Measurements from ENCODE around the gene LRRC57. TPM values are rescaled to one million over a fixed set of nuclear protein-coding genes. Genes with fewer than 3 reads are reported as not detected.

The LRRC57 gene
- total and polyA plus RNA-seq, 4 donors, result 2.7 to 14.1 (median 5.3) TPM

- Histone ChIP-seq H3K9ac (ENCODE audit: low read depth in 1 of 2, low read length in 2 of 2) (no peak overlapping the region), H3K27ac (ENCODE audit: low read depth in 1 of 2, low read length in 2 of 2) (peak overlapping the region; percentile 52 to 57), H3K27me3 (ENCODE audit: control insufficient read depth in 4 of 4, insufficient read depth in 4 of 4, low read length in 3 of 4) (no peaks in the 10 kb centered on the region), H3K4me1 (ENCODE audit: control insufficient read depth in 4 of 4, insufficient read depth in 4 of 4, low read length in 3 of 4) (peaks cover 0 to 7% (median 0%) of the 10 kb centered on the region in 4 donors), H3K4me3 (ENCODE audit: low read depth in 1 of 3, low read length in 3 of 3) (no peak overlapping the region), H3K36me3 (ENCODE audit: control insufficient read depth in 4 of 4, insufficient read depth in 3 of 4, low read depth in 1 of 4, low read length in 3 of 4) (peaks cover 0 to 10% (median 8%) of the 10 kb centered on the region in 4 donors), H3K9me3 (ENCODE audit: control insufficient read depth in 4 of 4, low read length in 3 of 4) (no peaks in the 10 kb centered on the region)
- TF ChIP-seq RAD21 (IDR thresholded peaks at IDR 0.05) (no peak), EGR1 (IDR thresholded peaks at IDR 0.05; ENCODE audit: low read depth in 2 of 2) (no peak), SP1 (IDR thresholded peaks at IDR 0.05) (no peak), ATF3 (IDR thresholded peaks at IDR 0.05) (no peak), HNF4A (conservative IDR thresholded peaks at IDR 0.05) (no peak), GABPA (IDR thresholded peaks at IDR 0.05 in 1 of 2, conservative IDR thresholded peaks at IDR 0.05 in 1 of 2) (no peak), YY1 (IDR thresholded peaks at IDR 0.05) (no peak), NR2F2 (IDR thresholded peaks at IDR 0.05) (no peak), HNF4G (IDR thresholded peaks at IDR 0.05) (no peak), REST (IDR thresholded peaks at IDR 0.05) (no peak), CTCF (IDR thresholded peaks at IDR 0.05; ENCODE audit: low read depth, low read length, missing input control) (no peak), RXRA (IDR thresholded peaks at IDR 0.05) (no peak), FOXA2 (IDR thresholded peaks at IDR 0.05) (no peak), MAX (IDR thresholded peaks at IDR 0.05) (no peak), TAF1 (conservative IDR thresholded peaks at IDR 0.05) (no peak), ZBTB33 (IDR thresholded peaks at IDR 0.05) (no peak), JUND (IDR thresholded peaks at IDR 0.05) (no peak)
- no peak for DNase-seq (ENCODE audit: low spot score)
- 91% methylated on average over 4 of the region's 4 CpGs for whole genome bisulfite sequencing
Observed at GRCh38 chr15:42510258-42511006, 38.2 kb downstream of the LRRC57 start.
